NCI-H1092 (cell line): ENCODE results near the gene PALLD.
A peak's percentile ranks its signal among the peaks of the same experiment; 100 is the strongest.

Source experiments
- DNase-seq: peaks from one replicate; lab custom pipeline; 2025; lab: John Stamatoyannopoulos, UW

Gene PALLD

DNA sequence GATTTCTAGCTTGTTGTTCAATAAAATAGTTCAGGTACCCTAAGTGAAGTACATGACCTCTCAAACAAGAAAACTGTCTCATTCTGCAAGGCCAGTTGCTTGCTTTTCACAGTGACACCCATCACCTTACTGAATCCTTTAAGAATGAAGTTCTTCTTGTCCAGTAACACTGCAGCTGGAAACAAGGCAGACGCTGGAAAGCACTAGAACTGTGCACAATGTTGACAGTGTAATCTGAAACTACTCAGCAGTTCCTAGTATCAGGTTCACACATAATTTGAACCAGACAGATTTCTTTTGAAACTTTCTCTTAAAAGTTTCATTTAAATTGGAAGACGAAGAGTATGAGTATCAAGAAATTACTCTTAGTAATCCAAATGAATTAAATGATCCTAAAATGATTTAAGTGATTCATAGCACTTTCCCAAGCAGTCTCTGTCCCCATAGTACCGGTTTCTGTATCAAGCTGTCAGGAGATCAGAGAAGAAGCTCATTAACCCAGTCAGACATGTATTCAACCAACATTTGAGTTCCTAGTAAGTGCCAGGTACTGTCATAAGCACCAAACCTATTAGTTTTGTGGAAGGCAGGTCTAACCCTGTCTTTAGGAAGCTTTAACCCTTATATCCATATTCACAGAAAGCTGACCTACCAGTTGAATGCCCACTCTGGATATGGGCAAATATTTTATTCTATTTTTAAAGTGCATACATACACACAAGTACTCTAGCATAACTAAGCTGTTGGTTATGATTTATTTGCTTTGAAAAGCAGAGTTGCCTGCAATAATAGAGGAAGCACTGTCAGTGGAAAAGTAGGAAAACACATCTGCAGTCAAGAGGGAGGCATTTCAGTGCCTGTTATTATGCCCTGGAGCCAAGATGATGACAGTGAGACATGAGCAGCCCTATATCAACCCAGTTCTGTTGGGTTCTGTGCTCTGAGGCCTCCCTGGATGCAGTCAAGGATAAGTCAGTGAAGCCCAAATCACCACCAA, 63.6 kb downstream of the PALLD start:
- peak; percentile 77 for DNase-seq

DNA sequence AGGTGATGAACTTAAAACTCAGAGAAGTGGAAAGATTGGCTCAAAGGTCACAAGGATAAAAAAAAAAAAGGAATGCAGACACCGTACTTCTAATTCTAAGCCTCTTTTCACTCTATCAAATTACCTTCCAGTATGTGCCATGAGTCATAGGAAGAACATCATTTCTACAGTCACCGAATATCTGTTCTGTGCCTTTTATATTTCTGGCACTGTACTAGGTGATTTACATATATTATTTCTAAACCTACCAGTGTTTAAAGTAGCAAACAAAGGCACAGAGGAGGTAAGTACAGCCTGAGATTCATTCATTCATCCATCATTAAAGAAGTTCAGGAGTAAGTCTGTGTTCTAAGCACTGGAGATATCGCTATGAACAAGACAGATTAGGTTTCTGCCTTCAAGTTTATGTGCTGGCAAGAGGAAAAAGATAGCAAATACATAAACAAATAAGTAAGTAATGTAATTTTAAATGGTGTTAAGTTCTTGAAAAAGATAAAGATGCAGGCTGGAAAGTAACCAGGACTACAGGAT, 65.3 kb downstream of the PALLD start:
- DNase-seq, result no peak

DNA sequence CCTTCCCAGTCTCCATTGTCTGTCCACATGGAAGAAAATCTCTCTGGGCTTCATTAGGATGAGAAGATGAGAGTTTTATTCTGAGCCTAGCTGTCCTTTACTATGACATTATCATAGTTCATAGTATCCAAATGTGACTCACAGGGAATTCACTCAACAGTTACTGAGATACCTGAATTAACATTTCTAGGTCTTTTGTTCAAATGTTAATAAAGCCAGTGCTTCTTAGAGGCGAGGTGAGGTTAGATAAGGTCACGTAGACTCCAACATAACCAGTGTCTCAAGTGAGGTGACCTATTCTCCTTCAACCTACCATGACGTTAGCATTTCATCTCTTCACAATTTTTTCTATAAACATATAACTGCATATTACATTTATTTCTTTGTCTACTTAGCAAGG, 67.2 kb downstream of the PALLD start:
- DNase-seq, result no peak

DNA sequence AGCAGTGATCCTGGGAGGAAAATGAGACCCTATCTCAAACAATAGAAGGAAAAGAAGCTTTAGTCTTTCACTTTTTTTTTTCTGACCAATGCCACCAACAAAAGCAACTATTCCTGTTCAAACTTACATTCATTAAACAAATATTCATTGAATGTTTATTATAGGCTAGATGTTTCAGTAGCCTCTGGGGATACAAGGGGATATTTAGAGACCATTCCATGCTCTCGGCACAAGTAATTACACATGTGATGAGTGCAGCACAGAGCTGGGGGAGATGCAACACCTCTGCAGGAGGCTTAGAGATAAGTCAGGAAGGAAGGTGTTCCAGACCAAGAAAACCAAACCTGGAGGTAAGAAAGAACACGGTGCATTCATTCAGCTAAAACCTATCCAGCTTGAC, 68.3 kb downstream of the PALLD start:
- DNase-seq, result no peak

DNA sequence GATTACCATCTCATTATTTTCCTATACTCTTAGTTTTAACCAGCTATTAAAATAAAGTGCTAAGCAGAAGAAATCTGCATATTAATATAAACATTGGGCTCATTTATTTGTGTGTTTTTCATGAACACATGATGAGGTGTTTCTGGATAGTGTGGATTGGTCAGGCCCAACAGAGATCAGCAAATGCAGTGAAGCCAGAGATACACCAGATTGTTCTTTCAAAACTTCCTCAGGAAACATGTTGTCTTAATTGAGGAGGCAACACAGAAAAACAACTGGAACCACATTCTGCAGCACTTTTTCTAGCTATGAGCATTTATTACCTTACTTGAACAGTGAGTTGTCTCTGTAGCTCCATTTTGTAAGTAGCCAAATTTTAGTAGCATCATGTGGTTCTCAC, 69.9 kb downstream of the PALLD start:
- DNase-seq, result no peak

DNA sequence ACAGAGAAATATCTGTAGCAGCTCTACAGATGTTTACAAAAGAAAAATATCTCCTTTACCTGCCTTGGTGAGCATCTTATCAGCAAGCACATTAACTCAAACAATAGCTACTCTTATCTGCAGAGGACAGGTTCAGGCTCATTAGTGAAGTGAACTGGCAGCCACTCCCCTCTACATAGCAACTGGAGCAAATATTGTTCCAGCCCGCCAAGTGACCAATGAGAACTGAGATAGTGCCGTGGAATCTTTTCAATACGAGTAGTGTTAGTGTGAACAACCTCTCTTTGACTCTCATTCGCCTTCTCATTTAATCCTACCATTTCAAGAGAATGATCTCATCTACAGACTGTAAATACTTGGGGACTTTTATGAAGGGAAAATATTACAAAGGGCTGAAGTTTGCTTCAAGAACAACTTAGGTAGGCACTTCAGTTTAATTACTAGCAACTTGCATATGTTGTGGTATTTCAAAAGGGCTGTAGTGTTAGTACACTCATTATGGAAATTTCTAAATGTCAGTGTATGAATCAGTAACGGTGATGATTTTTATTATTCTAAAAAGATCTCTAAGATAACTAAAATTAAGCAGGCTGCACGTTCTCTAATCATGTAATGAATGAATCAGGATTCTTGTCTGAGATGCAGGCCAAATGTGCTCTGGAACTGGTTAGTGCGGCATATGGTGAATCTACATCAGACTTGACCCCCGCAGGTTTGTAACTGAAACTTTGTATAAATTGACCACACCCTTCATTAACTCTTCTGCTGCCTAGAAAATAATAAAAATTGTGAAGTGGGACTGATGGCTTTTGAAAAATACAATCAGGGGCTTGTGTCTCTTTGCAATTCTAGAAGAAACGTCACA, 72.4 kb downstream of the PALLD start:
- no peak for DNase-seq

DNA sequence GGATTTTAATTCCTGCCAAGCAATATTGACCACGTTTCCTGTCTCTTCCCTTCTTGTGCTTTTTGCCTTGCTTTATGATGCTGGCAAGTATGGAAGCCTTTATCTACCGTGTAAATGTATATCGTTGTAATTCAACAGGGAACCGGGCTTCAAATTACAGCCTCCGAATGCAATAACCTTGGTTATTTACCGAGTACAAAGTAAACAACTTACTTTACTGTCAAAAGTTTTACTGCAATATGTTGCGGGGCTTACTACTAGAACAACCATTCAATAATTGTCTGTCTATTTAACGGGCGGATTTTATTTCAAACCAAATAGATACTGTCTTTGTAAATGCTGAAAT, 73.1 kb downstream of the PALLD start:
- DNase-seq, result no peak

DNA sequence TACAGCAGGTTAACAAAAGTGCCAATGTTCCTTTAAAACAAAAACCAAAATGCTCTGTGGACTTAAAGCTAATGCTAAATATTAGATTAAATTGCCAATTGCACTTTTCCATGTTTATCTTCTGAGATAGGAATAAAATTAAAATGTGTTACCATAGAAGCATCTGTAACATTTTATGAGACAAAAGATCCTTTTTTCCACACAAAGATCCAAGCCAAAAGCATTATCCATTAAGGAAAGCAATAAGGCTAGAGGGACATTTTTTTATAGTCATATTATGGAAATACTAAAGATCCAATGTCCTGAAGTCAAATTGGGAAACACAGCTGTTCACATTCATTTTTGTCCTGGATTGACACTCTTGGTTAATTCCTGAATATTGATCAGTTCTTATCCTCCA, 73.6 kb downstream of the PALLD start:
- DNase-seq, result no peak

DNA sequence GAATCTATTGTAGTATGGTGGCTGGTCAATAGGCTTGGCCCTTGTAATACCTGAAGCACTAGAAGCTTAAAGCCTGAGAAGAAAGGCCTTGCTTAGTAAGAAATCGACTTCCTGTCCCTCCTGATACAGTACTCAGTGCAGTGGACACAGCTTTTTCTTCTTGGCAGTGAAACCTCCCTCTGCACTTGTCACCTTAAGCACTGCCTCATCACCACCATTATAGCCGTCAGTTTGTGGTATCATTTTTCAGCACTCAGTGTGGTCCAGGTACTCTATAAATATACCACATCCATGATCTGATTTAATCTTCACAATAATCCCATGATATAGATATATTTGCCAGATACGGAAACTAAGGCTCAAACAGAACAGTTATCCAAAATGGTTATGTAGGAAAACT, 75.2 kb downstream of the PALLD start:
- DNase-seq, result no peak

DNA sequence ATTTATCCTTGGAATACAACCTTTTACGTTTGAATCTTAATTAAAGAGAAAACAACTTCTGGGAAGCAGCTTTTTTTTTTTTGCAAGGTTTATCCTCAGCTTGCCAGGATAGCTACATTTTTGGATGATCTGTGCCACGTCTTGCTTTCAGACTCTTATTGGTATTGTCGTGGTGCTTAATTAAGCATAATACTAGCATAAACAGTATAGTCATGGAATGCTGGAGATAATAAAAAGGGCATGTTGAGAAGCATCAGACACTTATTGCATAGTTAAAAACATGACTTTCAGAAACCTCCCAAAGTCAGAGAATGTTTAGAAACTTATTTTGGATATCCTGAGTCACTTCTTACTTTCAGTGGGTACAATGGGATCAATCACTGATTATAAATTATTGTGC, 77.0 kb downstream of the PALLD start:
- no peak for DNase-seq

DNA sequence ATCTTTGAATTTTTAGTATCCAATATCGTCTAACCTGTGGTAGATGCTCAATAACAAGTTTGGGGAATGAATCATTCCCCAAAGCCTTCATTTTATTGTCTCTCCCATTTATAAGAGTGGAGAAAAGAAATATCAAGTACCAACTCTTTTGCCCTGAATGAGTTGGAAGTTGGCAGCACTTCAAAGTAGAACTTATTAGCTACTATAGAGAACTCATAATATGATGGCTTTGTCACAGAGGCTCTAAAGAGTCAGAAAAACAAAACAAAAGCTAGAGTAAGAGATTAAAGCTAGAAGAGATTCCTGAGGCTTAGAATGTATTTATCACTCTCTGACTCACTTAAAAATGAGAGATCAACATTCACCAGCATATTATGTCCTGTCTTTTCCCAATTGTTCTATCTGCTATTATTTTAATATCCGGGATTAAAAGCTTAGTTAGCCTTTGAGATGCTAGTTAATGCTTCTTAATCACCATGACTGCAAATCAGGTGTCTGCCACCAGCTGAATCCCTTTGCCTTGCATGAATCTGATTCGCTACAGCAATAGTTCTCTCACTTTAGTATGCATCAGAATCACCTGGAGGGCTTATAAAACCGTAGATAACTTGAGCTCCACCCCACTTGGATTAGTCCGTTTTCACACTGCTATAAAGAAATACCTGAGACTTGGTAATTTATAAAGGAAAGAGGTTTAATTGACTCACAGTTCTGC, 77.9 kb downstream of the PALLD start:
- no peak for DNase-seq

DNA sequence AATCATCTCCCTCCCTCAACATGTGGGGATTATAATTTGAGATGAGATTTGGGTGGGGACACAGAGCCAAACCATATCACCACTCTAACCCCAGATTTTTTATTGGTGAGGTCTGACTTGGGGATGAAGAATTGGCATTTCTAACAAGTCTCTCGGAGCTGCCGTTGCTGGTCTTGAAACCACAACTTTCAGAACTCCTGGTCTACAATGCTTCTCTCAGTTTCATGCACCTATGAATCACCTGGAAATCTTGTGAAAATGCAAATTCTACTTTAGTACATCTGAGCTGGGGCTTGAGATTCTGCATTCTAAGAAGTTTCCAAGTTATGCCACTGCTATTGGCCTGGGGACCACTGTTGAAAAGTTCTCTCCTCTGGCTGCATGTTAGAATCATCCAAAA, 78.6 kb downstream of the PALLD start:
- DNase-seq, result no peak

DNA sequence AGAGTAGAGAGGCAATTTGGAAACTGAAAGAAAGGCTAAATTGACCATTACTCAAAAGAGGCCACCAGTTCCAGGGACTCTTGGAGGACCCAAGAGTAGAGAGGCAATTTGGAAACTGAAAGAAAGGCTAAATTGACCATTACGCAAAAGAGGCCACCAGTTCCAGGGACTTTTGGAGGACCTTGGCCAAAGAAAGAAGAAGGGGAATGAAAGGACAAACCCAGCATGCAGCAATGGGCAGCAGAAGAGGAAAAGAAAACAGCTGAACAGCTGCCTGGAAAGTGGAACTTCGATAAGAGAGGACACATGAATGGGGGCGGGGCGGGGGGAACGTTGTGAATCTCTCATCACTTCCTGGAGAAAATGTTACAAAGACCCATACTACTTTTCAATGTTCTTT, 80.8 kb downstream of the PALLD start:
- DNase-seq, result no peak

DNA sequence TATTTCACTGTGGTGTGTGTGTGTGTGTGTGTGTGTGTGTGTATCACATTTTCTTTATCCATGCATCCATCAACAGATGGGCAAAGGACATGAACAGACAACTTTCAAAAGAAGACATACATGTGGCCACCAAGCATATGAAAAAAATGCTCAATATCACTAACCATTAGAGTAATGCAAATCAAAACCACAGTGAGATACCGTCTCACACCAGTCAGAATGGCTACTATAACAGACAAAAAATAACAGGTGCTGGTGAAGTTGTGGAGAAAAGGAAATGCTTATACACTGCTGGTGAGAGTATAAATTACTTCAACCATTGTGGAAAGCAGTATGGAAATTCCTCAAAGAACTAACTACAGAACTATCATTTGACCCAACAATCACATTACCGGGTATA, 83.4 kb downstream of the PALLD start:
- no peak for DNase-seq

DNA sequence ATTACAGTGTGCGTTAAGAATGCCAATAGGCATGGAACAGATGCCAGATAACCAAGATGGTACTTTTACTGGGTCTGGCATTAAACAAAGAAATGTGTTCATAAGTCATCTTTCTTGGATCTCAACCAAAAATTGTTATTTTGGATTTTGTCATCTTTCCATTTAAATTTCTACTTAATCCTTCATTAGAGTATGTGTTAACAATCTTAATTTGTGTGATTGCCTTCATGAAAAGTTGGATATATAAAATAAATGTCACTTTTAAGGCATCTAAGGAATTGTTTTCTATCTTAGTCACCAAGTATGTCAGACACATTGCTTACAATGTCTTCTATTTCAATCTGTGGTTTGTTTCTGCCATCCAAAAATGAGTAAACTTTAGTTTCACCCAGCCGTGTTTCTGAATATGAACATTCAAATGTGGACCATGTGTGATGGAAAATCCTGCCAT, 87.5 kb downstream of the PALLD start:
- DNase-seq, result no peak

DNA sequence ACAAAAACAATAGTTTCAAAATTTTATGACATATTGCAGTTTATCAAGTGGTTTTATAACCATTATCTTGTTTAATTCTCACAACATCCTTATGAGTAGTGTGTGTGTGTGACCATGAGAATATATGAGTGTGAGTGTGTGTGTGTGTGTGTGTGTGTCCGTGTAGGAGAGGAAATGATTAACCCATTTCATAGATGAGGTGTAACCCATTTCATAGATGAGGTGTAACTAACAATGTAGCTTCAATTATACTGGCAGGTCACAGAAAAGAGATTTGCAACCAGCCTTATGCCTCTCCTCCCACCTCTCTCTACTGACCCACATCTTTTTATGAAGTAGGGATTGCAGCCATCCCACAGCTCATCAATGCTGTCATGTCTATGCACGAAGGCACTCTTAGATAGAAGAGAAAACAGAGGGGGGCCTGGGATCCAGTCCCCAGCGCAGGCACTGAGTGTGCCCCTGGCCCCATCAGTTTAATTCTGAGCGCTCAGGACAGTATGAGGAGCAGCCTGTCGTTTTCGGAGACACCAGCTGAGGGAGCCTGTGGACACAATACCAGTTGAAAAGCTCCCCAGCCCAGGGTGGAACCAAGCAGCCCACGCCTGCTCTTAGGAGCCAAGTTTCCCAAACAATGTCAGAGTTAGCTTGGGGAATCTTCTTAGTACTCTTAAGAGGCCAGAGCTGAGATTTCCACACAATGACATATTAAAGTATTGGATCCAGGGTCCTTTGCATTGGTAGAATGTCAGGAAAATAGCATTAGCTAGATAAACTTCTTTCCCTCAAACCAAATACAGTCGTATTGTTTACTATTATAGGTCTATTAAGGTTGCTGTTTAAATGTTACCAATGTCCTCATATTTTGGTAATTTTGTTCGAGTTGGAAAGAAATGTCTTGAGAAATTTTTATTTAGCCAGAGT, 88.6 kb downstream of the PALLD start:
- DNase-seq, result peak; percentile 61

DNA sequence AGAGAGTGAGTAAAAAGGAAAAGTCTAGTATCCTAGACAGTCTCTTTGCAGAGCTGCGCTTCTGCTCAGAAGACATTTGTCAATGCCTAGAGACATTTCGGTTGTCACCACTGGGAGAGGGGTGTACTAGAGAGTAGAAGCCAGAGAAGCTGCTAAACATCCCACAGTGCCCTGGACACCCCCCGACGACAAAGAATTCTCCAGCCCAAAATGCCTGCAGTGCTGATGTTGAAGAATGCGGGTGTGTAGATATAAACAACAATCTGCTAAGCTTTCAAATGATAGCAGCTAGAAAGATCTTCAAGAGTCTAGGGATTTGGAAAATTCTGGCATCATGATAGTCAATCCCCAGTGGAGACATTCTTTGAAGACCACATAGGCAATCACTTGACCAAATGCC, 90.1 kb downstream of the PALLD start:
- DNase-seq, result no peak

DNA sequence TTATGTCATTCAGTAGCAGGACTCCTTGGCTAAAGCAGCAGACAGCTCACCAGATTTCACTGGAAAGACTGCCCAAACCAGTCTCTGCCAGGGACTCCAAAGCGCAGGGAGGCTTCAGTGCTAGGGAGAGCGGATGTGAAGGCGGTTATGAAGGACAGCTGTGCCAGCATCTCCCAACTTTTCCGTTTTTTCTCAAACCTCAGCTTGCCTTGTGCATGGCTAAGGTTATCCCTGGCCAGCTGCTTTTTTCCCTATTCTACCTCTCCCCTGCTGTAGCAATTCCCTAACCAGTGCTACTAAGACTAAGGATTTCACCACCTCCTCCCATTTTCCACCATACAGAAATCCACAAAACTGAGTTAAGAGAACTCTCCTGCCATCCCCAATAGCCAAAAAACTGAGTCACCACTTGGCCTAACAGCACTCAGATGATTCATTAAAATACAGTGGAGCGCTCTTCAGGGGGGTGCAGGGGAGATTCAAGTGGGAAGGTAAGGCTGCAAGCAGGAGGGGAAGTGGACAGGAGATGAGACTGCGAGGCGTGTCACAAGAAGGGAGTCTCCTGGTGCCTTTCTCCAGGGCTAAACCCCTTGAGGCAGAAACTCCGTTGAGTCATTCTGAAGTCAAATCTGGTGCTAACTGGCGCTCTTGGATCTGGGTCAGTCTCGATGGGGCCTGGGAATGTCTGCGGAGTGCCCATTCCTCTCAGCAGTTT, 90.7 kb downstream of the PALLD start:
- no peak for DNase-seq

DNA sequence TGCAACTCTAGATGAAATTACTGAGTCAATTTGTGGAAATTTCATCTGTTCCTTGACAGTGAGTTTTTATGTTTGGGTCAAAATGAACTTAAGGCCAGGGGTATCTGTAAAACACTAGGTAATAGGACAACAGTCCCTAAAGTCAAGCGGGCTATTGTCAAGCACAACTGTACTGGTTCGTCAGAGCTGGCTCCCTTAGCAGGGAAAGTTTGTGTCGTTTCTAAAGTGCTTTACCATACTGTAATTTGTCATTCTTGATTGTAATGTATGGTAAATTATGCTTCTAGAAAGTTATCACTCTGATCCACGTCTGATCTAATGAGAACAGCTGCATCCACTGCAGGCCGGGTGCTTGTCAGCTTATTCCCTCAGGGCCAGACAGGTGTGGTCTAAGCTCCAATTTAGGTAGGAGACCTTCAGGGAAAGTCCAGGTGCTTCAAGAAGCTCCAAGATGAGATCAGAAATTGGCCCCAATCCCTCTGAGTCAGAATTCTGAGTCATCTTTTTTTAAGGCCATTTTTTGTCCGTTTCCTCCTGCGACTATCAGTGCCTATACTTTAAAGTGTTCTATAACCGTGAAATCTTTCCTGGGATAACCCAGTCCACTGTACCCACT, 92.2 kb downstream of the PALLD start:
- no peak for DNase-seq

DNA sequence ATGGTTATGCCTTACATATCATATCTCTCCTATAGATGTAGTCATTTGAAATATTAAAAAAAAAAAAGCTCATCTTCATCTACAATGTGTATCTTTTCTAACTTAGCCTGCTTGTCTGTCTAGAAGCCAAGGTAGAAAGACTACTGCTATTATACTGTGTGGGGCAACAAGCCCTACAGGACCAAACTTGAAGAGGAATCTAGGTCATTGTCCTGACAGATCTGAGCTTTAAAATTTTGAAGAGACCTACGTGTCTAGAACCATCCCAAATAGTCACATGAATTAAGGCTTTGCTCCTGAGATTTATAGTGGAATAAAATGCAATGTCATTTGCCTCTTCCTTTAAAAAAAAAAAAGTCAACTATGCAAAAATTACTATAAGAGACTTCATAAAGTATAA, 95.8 kb downstream of the PALLD start:
- no peak for DNase-seq
